HG03378 (cell line): ENCODE measurements around the gene EYS.

Source experiments
- ATAC-seq: cut with Tn5 transposase; IDR thresholded peaks from one replicate; pipeline ENCODE4 v1.9.1; 2021; ENCODE audit warnings: mild to moderate bottlenecking, moderate library complexity; ENCODE audit not compliant: unreplicated experiment

EYS gene

GRCh38 chr6:64874776-64875175, 832.2 kb downstream of the EYS start:
- ATAC-seq, result no peak

GRCh38 chr6:64872633-64873032, 834.4 kb downstream of the EYS start:
- no peak for ATAC-seq

GRCh38 chr6:64861039-64861651, 845.9 kb downstream of the EYS start:
- no peak for ATAC-seq

- ATAC-seq, result no peak
These were observed 846.8 kb downstream of the EYS start for GRCh38 chr6:64860203-64860602.

- ATAC-seq, result no peak
These were observed 856.9 kb downstream of the EYS start for GRCh38 chr6:64850121-64850520.

- ATAC-seq, result no peak
These were observed 858.6 kb downstream of the EYS start for GRCh38 chr6:64848467-64848866.

GRCh38 chr6:64847396-64847795, 859.6 kb downstream of the EYS start:
- ATAC-seq, result no peak

GRCh38 chr6:64838726-64839125, 868.3 kb downstream of the EYS start:
- ATAC-seq, result no peak

- no peak for ATAC-seq
These were observed 875.3 kb downstream of the EYS start for GRCh38 chr6:64831680-64832079.

- ATAC-seq, result no peak
These were observed 889.5 kb downstream of the EYS start for GRCh38 chr6:64817525-64817924.

GRCh38 chr6:64815718-64816117, 891.3 kb downstream of the EYS start:
- ATAC-seq, result no peak

GRCh38 chr6:64812138-64812537, 894.9 kb downstream of the EYS start:
- ATAC-seq, result no peak

- ATAC-seq, result no peak
These were observed 895.9 kb downstream of the EYS start for GRCh38 chr6:64811119-64811518.

GRCh38 chr6:64807785-64808184, 899.2 kb downstream of the EYS start:
- no peak for ATAC-seq

GRCh38 chr6:64803470-64804166, 903.4 kb downstream of the EYS start:
- ATAC-seq, result no peak

GRCh38 chr6:64792534-64792933, 914.5 kb downstream of the EYS start:
- no peak for ATAC-seq

- no peak for ATAC-seq
These were observed 917.5 kb downstream of the EYS start for GRCh38 chr6:64789476-64789875.

GRCh38 chr6:64786736-64787135, 920.3 kb downstream of the EYS start:
- no peak for ATAC-seq

GRCh38 chr6:64782877-64783276, 924.1 kb downstream of the EYS start:
- no peak for ATAC-seq

GRCh38 chr6:64777941-64778785, 928.9 kb downstream of the EYS start:
- no peak for ATAC-seq

- no peak for ATAC-seq
These were observed 930.7 kb downstream of the EYS start for GRCh38 chr6:64776359-64776758.

GRCh38 chr6:64774881-64775280, 932.1 kb downstream of the EYS start:
- no peak for ATAC-seq
